MM.1S (cell line): ENCODE data around the gene G2E3.

ENCODE experiments used
- CTCF ChIP-seq: fragments of 300-600 bp; sonication (generic); IDR thresholded peaks from 2 replicates; pipeline ENCODE4 v1.5.1; 2016; ENCODE audit warnings: antibody characterized with exemption, low read length, mixed read lengths
- EZH2 ChIP-seq: fragments of 300-600 bp; sonication (generic); optimal IDR thresholded peaks from 2 replicates; pipeline ENCODE3; 2017; ENCODE audit warnings: low read depth, mild to moderate bottlenecking, antibody characterized with exemption, low read length, mixed read lengths

GRCh38 chr14:30564868-30565248 is 5.9 kb downstream of the G2E3 start:
- TF ChIP-seq CTCF = no peak
- no peak for TF ChIP-seq EZH2
